Measurements from ENCODE around the gene MAPK8IP2.

MAPK8IP2 gene

DNA sequence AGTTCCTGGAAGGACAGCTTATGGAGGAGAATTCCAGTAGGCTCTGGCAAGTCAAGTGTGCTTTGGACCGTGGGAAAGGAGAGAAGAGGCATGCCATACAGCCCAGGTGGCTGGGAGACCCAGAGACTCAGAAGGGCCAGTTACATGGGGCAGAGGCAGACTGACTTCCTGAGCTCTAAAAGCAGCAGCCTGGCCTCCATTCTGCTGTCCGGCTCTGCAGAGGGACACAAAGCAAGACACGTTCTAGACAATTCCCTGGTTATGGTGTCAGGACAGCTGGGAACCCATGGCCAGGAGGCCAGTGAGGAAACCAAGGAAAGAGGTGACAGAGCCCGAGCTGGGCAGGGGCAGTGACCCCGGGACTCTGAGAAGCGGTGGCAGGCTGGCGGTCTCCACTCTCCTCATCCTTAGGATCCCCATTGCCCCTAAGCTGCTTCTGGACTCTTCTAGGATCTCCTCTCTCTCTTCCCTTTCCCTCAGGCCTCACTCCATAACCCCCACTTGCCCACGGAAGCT, 25.1 kb upstream of the MAPK8IP2 start:
- Histone ChIP-seq H3K4me1 (ENCODE audit: insufficient read depth, insufficient read length) (peaks cover 3% of the 10 kb centered on the region), H3K9me3 (ENCODE audit: insufficient read depth, low read length) (no peaks in the 10 kb centered on the region), H3K27me3 (ENCODE audit: insufficient read depth, insufficient read length) (no peaks in the 10 kb centered on the region), H3K9ac (ENCODE audit: insufficient read length, low read depth) (no peak overlapping the region), H3K36me3 (ENCODE audit: insufficient read depth, insufficient read length, low read length) (peaks cover 83% of the 10 kb centered on the region), H3K4me3 (ENCODE audit: insufficient read length, low read depth) (no peak overlapping the region)
- no peak for TF ChIP-seq SUZ12 (IDR thresholded peaks at IDR 0.05; ENCODE audit: extremely low read depth, insufficient read depth, insufficient read length)
- DNase-seq (ENCODE audit: low read depth, low spot score), result no peak

DNA sequence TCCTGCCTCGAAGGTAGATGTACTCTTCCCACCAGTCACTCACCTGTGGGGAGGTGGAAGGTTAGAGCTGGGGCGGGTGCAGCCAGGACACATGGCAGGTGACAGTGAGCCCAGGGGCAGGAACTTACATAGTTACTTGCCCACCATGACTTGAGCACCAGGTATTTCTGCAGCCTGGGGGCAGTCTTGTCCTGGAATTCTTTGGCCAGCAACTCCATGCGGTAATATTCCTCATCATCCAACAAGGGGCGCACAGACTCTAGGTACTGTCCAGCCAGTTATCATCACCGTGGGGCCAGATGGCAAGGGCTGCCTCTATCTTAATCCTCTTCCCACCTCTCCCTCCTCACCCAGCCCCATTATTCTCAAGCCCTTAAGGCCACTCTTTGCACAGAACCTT, 24.5 kb upstream of the MAPK8IP2 start:
- no peak for DNase-seq (ENCODE audit: low read depth, low spot score)
- H3K27me3 ChIP-seq (ENCODE audit: insufficient read depth, insufficient read length), result no peaks in the 10 kb centered on the region
- TF ChIP-seq ZNF274 (IDR thresholded peaks at IDR 0.05; ENCODE audit: low read depth, low read length) (no peak), SUZ12 (IDR thresholded peaks at IDR 0.05; ENCODE audit: extremely low read depth, insufficient read depth, insufficient read length) (no peak), YY1 (IDR thresholded peaks at IDR 0.05; ENCODE audit: insufficient read depth, insufficient read length) (no peak)
- H3K9ac ChIP-seq (ENCODE audit: insufficient read length, low read depth), result no peak overlapping the region
- peaks cover 79% of the 10 kb centered on the region for H3K36me3 ChIP-seq (ENCODE audit: insufficient read depth, insufficient read length, low read length)
- H3K4me1 ChIP-seq (ENCODE audit: insufficient read depth, insufficient read length), result peaks cover 4% of the 10 kb centered on the region
- H3K4me3 ChIP-seq (ENCODE audit: insufficient read length, low read depth), result no peak overlapping the region
- no peaks in the 10 kb centered on the region for H3K9me3 ChIP-seq (ENCODE audit: insufficient read depth, low read length)

DNA sequence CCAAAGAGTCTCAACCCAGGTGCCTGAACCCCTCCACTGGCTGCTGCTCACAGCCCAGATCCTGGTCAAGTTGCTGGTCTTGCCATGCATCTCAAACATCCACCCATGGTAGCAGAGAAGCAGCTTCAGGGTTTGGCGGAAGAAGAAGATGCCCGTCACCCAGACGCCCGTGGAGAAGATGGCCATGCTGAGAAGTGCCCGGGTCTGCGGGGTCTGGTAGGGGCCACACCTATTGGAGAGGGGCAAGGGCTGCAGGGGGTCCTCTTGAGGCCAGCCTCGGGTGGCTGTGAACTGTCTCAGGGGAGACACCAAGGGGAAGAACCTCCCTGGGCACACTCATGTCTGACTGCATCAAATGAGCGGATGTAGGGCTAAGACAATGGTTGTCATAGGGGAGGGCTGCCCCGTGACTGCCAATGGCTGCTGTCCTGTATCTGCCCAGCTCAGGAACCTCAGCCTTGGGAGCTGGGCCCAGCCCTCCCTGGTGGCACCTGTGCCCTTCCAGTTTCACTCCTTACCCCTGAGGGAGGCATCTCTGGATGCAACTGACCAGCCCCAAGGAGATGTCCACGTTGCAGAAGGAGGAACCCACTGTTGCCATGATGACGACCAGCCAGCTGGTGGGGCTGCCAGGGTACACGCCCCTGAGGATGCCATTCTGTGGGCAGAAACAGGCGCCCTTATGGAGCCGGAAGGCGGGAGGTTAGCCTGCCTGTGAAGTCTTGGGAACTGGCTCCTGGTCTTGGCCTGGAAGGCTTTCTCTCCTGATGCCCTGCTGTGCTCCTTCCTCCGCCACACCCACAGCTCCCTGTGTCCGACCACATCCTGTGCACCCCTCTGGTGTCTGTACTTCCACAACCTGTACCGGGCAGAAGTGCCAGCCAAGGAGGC, 23.5 kb upstream of the MAPK8IP2 start:
- Histone ChIP-seq H3K4me1 (ENCODE audit: insufficient read depth, insufficient read length) (peaks cover 4% of the 10 kb centered on the region), H3K36me3 (ENCODE audit: insufficient read depth, insufficient read length, low read length) (peaks cover 76% of the 10 kb centered on the region), H3K9ac (ENCODE audit: insufficient read length, low read depth) (no peak overlapping the region), H3K4me3 (ENCODE audit: insufficient read length, low read depth) (no peak overlapping the region), H3K9me3 (ENCODE audit: insufficient read depth, low read length) (no peaks in the 10 kb centered on the region), H3K27me3 (ENCODE audit: insufficient read depth, insufficient read length) (no peaks in the 10 kb centered on the region)
- no peak for DNase-seq (ENCODE audit: low read depth, low spot score)
- no peak for TF ChIP-seq YY1 (IDR thresholded peaks at IDR 0.05; ENCODE audit: insufficient read depth, insufficient read length)
- no peak for TF ChIP-seq SUZ12 (IDR thresholded peaks at IDR 0.05; ENCODE audit: extremely low read depth, insufficient read depth, insufficient read length)
- no peak for TF ChIP-seq ZNF274 (IDR thresholded peaks at IDR 0.05; ENCODE audit: low read depth, low read length)

DNA sequence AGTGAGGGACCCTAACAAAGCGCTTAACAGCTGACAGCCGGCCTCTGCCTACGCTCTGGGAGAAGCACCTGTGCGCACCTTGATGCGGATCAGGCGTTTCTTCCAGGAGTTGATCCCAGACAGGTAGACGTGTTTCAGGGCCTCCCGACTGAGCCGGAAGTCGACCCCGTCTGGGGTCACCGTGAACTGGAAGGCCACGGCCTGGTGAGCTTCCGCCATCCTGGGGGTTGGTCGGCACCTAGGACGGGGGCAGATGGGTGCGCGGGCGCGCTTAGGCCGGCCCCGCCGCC, 23.0 kb upstream of the MAPK8IP2 start:
- DNase-seq (ENCODE audit: low read depth, low spot score), result no peak
- Histone ChIP-seq H3K36me3 (ENCODE audit: insufficient read depth, insufficient read length, low read length) (peaks cover 70% of the 10 kb centered on the region), H3K4me3 (ENCODE audit: insufficient read length, low read depth) (no peak overlapping the region), H3K27me3 (ENCODE audit: insufficient read depth, insufficient read length) (no peaks in the 10 kb centered on the region), H3K4me1 (ENCODE audit: insufficient read depth, insufficient read length) (peaks cover 4% of the 10 kb centered on the region), H3K9ac (ENCODE audit: insufficient read length, low read depth) (no peak overlapping the region), H3K9me3 (ENCODE audit: insufficient read depth, low read length) (no peaks in the 10 kb centered on the region)
- no peak for TF ChIP-seq ZNF274 (IDR thresholded peaks at IDR 0.05; ENCODE audit: low read depth, low read length)
- no peak for TF ChIP-seq SUZ12 (IDR thresholded peaks at IDR 0.05; ENCODE audit: extremely low read depth, insufficient read depth, insufficient read length)
- TF ChIP-seq YY1 (IDR thresholded peaks at IDR 0.05; ENCODE audit: insufficient read depth, insufficient read length), result no peak

DNA sequence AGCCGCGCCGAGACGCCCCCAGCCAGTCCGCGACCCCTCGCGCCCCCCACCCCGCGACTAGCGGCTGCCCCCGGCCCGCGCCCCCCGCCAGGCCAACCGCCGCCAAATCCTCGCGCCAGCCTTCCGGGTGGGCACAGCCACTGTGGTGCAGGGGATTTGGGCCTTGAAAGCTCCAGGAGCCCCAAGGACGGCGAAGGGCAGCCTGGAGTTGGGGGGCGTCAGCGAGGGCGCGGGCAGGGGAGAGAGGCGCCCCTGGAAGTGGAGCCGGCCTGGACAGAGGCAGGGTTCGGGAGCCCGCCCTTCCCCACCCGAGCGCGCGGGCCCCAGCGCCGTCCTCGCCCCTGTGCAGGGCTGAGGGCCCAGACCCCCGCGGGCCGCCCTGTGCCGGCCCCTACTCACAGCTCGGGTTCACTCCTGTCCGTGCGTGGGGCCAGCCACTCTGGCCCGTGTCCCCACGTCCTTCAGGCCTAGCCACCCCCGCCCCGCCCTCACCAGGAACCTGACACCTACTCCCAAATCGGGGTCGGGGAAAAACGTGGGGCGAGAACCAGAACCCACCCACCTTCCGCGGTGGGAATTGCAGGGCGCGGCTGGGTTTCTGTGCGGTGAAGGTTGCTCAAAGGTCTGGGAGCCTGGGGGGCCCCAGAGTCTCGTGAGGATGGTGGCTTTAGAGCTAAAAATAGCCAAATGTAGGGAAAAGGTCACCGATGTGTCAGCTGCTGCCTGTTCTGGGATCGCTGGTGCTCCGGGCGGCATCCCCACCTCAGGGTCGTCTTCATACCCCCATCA, 22.4 kb upstream of the MAPK8IP2 start, which contains the start of gene CPT1B:
TSS of gene CPT1B (minus strand) at position 441 of the 789 bp plus-strand sequence. CDS start 512 bp downstream, outside the sequence.
- Histone ChIP-seq H3K9me3 (ENCODE audit: insufficient read depth, low read length) (no peaks in the 10 kb centered on the region), H3K27me3 (ENCODE audit: insufficient read depth, insufficient read length) (no peaks in the 10 kb centered on the region), H3K4me3 (ENCODE audit: insufficient read length, low read depth) (no peak within 1 kb of the TSS), H3K9ac (ENCODE audit: insufficient read length, low read depth) (no peak within 1 kb of the TSS), H3K4me1 (ENCODE audit: insufficient read depth, insufficient read length) (peaks cover 4% of the 10 kb centered on the region), H3K36me3 (ENCODE audit: insufficient read depth, insufficient read length, low read length) (peaks cover 65% of the 10 kb centered on the region)
- no peak for DNase-seq (ENCODE audit: low read depth, low spot score)
- TF ChIP-seq SUZ12 (IDR thresholded peaks at IDR 0.05; ENCODE audit: extremely low read depth, insufficient read depth, insufficient read length) (no peak), YY1 (IDR thresholded peaks at IDR 0.05; ENCODE audit: insufficient read depth, insufficient read length) (no peak), ZNF274 (IDR thresholded peaks at IDR 0.05; ENCODE audit: low read depth, low read length) (no peak)

DNA sequence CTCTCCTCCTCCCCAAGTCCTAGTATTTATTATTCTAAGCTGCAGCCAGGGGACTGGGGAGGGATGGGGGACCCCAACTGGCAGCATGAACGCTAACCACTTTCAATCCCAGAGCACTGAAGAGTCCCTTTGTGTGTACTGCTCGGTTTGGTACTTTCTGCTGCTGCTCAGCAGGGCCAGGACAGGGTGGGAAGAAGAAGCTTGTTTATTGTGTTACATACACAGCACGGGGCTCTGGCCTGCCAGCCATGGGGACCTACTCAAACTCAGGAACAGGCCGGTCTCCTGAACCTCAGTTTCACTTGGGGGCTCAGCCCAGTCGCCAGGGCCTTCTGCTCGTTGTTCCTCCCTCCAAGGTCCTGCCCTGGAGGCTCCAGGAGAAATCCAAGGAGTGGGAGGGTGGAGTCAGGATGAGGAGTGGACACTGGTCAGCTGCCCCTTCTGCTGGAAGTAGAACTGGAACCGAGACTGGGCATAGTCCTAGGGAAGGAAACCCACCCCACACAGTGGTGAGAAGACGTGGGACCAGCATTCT, 21.8 kb upstream of the MAPK8IP2 start:
- Histone ChIP-seq H3K4me1 (ENCODE audit: insufficient read depth, insufficient read length) (peaks cover 4% of the 10 kb centered on the region), H3K36me3 (ENCODE audit: insufficient read depth, insufficient read length, low read length) (peaks cover 59% of the 10 kb centered on the region), H3K9me3 (ENCODE audit: insufficient read depth, low read length) (no peaks in the 10 kb centered on the region), H3K9ac (ENCODE audit: insufficient read length, low read depth) (no peak overlapping the region), H3K4me3 (ENCODE audit: insufficient read length, low read depth) (no peak overlapping the region), H3K27me3 (ENCODE audit: insufficient read depth, insufficient read length) (no peaks in the 10 kb centered on the region)
- TF ChIP-seq ZNF274 (IDR thresholded peaks at IDR 0.05; ENCODE audit: low read depth, low read length) (no peak), YY1 (IDR thresholded peaks at IDR 0.05; ENCODE audit: insufficient read depth, insufficient read length) (no peak), SUZ12 (IDR thresholded peaks at IDR 0.05; ENCODE audit: extremely low read depth, insufficient read depth, insufficient read length) (no peak)
- no peak for DNase-seq (ENCODE audit: low read depth, low spot score)

DNA sequence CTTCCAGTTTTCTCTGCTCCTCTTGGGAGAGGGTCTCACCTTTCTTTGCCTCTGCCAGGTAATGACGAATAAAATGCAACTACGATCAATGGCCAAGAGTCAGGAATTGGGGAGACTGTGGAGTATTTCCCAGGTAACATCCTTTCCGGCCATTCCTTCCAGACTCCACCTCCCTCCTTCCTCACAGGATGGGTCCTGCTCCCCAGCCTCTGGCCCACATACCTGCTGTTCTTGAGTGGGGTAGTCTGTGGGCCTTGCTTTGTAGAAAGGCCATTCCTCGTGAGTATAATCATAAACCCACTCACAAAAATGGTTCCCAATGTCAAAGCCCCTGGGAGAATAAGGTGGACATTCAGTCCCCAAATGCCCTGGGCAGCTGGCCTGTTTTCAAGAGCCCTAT, 20.8 kb upstream of the MAPK8IP2 start:
- Histone ChIP-seq H3K4me1 (ENCODE audit: insufficient read depth, insufficient read length) (peaks cover 4% of the 10 kb centered on the region), H3K9me3 (ENCODE audit: insufficient read depth, low read length) (no peaks in the 10 kb centered on the region), H3K9ac (ENCODE audit: insufficient read length, low read depth) (no peak overlapping the region), H3K36me3 (ENCODE audit: insufficient read depth, insufficient read length, low read length) (peaks cover 50% of the 10 kb centered on the region), H3K4me3 (ENCODE audit: insufficient read length, low read depth) (no peak overlapping the region), H3K27me3 (ENCODE audit: insufficient read depth, insufficient read length) (no peaks in the 10 kb centered on the region)
- DNase-seq (ENCODE audit: low read depth, low spot score), result no peak
- no peak for TF ChIP-seq ZNF274 (IDR thresholded peaks at IDR 0.05; ENCODE audit: low read depth, low read length)
- no peak for TF ChIP-seq SUZ12 (IDR thresholded peaks at IDR 0.05; ENCODE audit: extremely low read depth, insufficient read depth, insufficient read length)
- TF ChIP-seq YY1 (IDR thresholded peaks at IDR 0.05; ENCODE audit: insufficient read depth, insufficient read length), result no peak
